Keratinocyte (primary cell): ENCODE results near the gene SHISA2.

Source experiments
- CTCF ChIP-seq, 3 experiments: IDR thresholded peaks in 1 of 3; conservative IDR thresholded peaks in 1 of 3; optimal IDR thresholded peaks in 1 of 3; 2 replicates in 2 of 3; 3 replicates in 1 of 3; pipeline versions ENCODE3 to v1.5.1; 2011; ENCODE audit warnings: low read length in 3 of 3, mild to moderate bottlenecking in 3 of 3, moderate library complexity in 2 of 3, control low read depth in 1 of 3, inconsistent platforms in 1 of 3; ENCODE audit not compliant: insufficient read depth in 2 of 3; ENCODE audit errors: extremely low read depth in 1 of 3
- EZH2 ChIP-seq: IDR thresholded peaks from one replicate; pipeline ENCODE4 v1.6.1; 2012; ENCODE audit warnings: inconsistent platforms, mild to moderate bottlenecking, low read length, moderate library complexity

DNA sequence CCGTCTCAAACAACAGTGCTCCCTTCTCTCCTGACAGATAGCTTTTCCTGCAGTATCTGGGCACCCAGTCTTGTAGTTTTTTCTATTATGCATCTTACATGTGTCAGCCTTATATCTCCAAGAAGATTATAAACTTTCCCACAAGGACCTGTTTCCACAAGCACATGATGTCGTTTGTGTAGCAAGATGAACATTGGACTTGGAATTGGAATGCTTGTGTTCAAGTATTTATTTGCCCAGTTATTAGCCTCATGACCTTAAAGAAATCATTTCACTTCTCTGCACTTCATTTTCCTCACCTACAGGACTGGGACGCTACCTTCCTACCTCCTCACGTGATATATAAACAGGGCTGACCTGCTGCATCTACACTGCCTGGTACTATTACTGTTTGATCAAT lies 21.5 kb downstream of the SHISA2 start:
- TF ChIP-seq CTCF (optimal IDR thresholded peaks at IDR 0.05 in 1 of 3, IDR thresholded peaks at IDR 0.05 in 1 of 3, conservative IDR thresholded peaks at IDR 0.05 in 1 of 3; ENCODE audit: extremely low read depth in 1 of 3, insufficient read depth in 2 of 3, low read length in 3 of 3) (no peak), EZH2 (no peak)
